Pancreas (tissue), 10 donors: Measurements from ENCODE around the gene DGCR8. TPM values are rescaled to one million over a fixed set of nuclear protein-coding genes. Genes with fewer than 3 reads are reported as not detected.
A peak's percentile ranks its signal among the peaks of the same experiment; 100 is the strongest.

Source experiments
- ATAC-seq, 4 donors: fragments of 200-7000 bp; cut with Tn5 transposase; one replicate each; pipeline versions ENCODE4 v1.8.0 to v1.9.1; 2020; ENCODE audit warnings: mild to moderate bottlenecking in 4 of 4, moderate library complexity in 4 of 4
- DNase-seq, 6 donors: peaks; one replicate each; pipeline ENCODE4 v3.0.0-alpha.2; 2020
- FAIRE-seq: peaks from 2 replicates; lab custom pipeline; 2012; peaks lifted over from hg19 to GRCh38; lab: Jason Lieb, UNC
- H3K27ac ChIP-seq, 4 donors: fragments of 200-600 bp; sonication (generic); 1 replicate in 3 of 4; 2 replicates in 1 of 4; pipeline versions ENCODE4 v1.5.0 to v1.8.0; 2020
- H3K27me3 ChIP-seq, 4 donors: fragments of 200-600 bp; one replicate each; pipeline ENCODE4 v1.8.0; 2021
- H3K36me3 ChIP-seq, 3 donors: fragments of 200-600 bp; sonication (generic) in 1 of 3; one replicate each; pipeline versions ENCODE4 v1.5.0 to v1.8.0; 2020 to 2021
- H3K4me1 ChIP-seq, 3 donors: fragments of 200-600 bp; one replicate each; pipeline ENCODE4 v1.8.0; 2021
- H3K4me3 ChIP-seq, 4 donors: fragments of 200-600 bp; sonication (generic) in 2 of 4; one replicate each; pipeline versions ENCODE4 v1.5.0 to v1.8.0; 2020 to 2021
- H3K9me3 ChIP-seq, 4 donors: fragments of 200-600 bp; one replicate each; pipeline ENCODE4 v1.8.0; 2021
- WGBS, 2 donors: extraction: QIAGEN DNeasy Blood & Tissue Kit; methylation state at CpG; one replicate each; pipeline ENCODE4 v1.1.7; 2013; 5-methylcytosine and 5-hydroxymethylcytosine counted together
- intact Hi-C, 3 donors: fragments of 100-400 bp; cut with DNase I; formaldehyde crosslinking; loops; one replicate each; pipeline versions ENCODE4 v1.11.1 to v1.14.2; 2022
- polyA plus RNA-seq, 2 donors: library from polyadenylated mRNA; stranded (reverse); fragments of 200-250 nt; gene quantifications; one replicate each; pipeline ENCODE4 v1.2.3, GENCODE V29; 2013
- total RNA-seq, 6 donors: library from RNA; stranded (reverse); fragmentation: NEBNext Ultra II Directional in 4 of 6; extraction: Animal tissue kit (Norgen Biotek cat#: 25700) in 4 of 6; gene quantifications; one replicate each; pipeline versions ENCODE4 v1.2.1 to v1.2.4, GENCODE V29; 2021 to 2023
- TF ChIP-seq, protein P1 (sequence below), 4 donors: fragments of 200-600 bp; sonication (generic) in 3 of 4; IDR thresholded peaks; one replicate each; pipeline versions ENCODE4 v1.5.0 to v1.8.0; 2021; ENCODE audit warnings: antibody characterized with exemption in 4 of 4
- donor health status: healthy with polysubstance abuse.
- donor health status: DM: no; HTN: no; CAD: no; lungs with moderate emphysema.
- donor health status: DM: no; HTN: no; CAD: no.
- donor health status: control.
- donor health status: control.
- donor health status: Bipolar disorder and iron deficiency.
- donor health status: DM: yes; HTN: yes; CAD: no.
- donor health status: DM: no; HTN: no; CAD: no.
- donor health status: DM: no; HTN: no; CAD: no.
- donor health status: DM: yes; HTN: yes; CAD: no.

DGCR8 gene
- total and polyA plus RNA-seq, 8 donors, result 14.9 to 31.9 (median 18.9) TPM

DNA sequence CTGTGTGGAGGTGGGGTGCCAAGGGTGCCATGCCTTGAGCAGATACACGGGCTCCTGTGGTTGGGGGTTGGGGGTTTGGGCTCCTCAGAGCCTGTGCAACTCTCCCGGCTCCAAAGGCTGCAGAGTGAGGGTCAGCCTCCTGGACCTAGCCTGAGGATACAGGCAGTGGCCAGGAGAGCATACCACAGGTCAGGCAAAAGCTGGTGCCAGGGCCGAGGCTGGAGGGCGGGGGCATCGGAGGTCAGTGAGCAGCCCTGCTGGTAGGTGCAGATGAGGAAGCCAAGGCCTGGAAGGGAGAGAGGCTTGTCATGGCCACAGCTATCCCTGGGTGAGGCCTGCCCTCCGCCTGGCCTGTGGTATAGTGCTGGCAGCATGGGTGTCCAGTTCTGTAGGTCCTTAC, 25.6 kb upstream of the DGCR8 start:
- no peak for FAIRE-seq
- no peaks in the 10 kb centered on the region for H3K27me3 ChIP-seq
- no peaks in the 10 kb centered on the region for H3K4me1 ChIP-seq
- H3K9me3 ChIP-seq, result no peaks in the 10 kb centered on the region
- peak in 1 of 6 donors; percentile 46 for DNase-seq
- H3K27ac ChIP-seq, result no peak overlapping the region
- no peak overlapping the region for H3K4me3 ChIP-seq
- WGBS, 2 donors, result 86 to 97% methylated on average over 6 of the region's 6 CpGs
- peaks cover 0 to 8% (median 0%) of the 10 kb centered on the region in 3 donors for H3K36me3 ChIP-seq
- TF ChIP-seq, protein P1, sequence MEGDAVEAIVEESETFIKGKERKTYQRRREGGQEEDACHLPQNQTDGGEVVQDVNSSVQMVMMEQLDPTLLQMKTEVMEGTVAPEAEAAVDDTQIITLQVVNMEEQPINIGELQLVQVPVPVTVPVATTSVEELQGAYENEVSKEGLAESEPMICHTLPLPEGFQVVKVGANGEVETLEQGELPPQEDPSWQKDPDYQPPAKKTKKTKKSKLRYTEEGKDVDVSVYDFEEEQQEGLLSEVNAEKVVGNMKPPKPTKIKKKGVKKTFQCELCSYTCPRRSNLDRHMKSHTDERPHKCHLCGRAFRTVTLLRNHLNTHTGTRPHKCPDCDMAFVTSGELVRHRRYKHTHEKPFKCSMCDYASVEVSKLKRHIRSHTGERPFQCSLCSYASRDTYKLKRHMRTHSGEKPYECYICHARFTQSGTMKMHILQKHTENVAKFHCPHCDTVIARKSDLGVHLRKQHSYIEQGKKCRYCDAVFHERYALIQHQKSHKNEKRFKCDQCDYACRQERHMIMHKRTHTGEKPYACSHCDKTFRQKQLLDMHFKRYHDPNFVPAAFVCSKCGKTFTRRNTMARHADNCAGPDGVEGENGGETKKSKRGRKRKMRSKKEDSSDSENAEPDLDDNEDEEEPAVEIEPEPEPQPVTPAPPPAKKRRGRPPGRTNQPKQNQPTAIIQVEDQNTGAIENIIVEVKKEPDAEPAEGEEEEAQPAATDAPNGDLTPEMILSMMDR (IDR thresholded peaks at IDR 0.05), result no peak
- intact Hi-C loops, result no loop called here
- ATAC-seq, result no peak

DNA sequence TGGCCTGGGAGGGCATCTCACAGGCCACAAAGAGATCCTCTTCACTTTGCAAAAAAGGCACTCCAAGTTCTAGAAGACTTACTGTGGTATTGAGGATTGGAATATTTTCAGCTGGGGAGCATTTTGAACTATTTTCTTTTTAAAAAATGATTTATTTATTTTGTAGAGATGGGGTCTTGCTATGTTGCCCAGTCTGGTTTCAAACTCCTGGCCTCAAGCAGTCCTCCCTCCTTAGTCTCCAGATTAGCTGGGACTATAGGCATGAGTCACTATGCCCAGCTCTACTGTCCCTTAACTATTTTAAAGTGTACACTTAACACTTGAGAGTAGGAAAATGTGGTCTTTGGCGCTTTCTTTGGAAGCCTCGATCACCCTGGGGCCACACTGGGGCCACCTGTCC, 24.9 kb upstream of the DGCR8 start:
- H3K4me1 ChIP-seq, result no peaks in the 10 kb centered on the region
- H3K4me3 ChIP-seq, result no peak overlapping the region
- no peaks in the 10 kb centered on the region for H3K9me3 ChIP-seq
- H3K27ac ChIP-seq, result no peak overlapping the region
- intact Hi-C loops, result no loop called here
- WGBS, 2 donors, result 93 to 95% methylated on average over 2 of the region's 2 CpGs
- FAIRE-seq (no peak), ATAC-seq (no peak), DNase-seq (no peak)
- peaks cover 0 to 8% (median 0%) of the 10 kb centered on the region in 3 donors for H3K36me3 ChIP-seq
- TF ChIP-seq, protein P1 (IDR thresholded peaks at IDR 0.05), result no peak
- no peaks in the 10 kb centered on the region for H3K27me3 ChIP-seq

DNA sequence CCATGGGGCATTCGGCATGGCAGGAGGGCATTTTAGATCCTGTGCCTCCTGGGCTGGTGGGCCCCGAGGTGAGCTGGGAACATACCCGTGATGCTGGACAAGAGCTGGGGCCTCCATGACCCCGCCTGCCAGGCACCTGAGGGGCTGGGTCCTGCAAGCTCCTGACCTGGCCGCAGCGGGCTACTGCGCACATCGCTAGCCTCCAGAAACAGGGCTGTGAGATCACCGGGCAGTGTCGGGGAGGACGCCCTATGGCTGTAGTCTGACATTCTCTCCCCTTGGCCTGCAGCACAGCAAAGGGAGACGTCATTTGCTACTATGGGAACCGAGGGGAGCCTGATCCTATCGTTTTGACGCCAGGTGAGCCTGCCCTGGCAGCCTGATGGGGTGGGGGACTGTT, 24.4 kb upstream of the DGCR8 start:
- peaks cover 0 to 8% (median 0%) of the 10 kb centered on the region in 3 donors for H3K36me3 ChIP-seq
- no peak overlapping the region for H3K4me3 ChIP-seq
- H3K4me1 ChIP-seq, result no peaks in the 10 kb centered on the region
- no peaks in the 10 kb centered on the region for H3K27me3 ChIP-seq
- no peak overlapping the region for H3K27ac ChIP-seq
- intact Hi-C loops, result no loop called here
- ATAC-seq (no peak), FAIRE-seq (no peak), DNase-seq (peak in 1 of 6 donors; percentile 42)
- H3K9me3 ChIP-seq, result no peaks in the 10 kb centered on the region
- WGBS, 2 donors, result 93 to 94% methylated on average over 15 of the region's 15 CpGs
- TF ChIP-seq, protein P1 (IDR thresholded peaks at IDR 0.05), result no peak

DNA sequence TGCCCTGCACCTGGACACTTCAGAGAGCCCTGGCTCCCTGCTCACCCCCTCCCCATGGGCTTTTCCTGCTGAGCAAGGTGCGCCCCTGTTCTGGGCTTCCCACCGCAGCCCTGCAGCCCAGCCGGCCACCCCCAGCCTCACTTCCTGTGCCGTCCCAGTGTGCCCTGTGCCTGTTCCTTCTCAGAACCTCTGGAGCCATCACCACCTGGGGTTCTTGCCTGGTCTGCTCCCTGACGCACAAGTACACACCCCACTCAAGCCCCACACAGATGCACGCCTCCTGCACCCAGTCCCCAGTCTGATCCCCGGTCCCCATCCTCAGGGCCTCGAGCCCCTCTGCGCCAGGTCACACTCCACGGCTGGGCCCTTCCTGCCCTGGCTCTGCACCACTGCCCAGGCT, 23.9 kb upstream of the DGCR8 start:
- Histone ChIP-seq H3K4me3 (no peak overlapping the region), H3K27me3 (no peaks in the 10 kb centered on the region), H3K4me1 (no peaks in the 10 kb centered on the region), H3K27ac (no peak overlapping the region), H3K9me3 (no peaks in the 10 kb centered on the region), H3K36me3 (peaks cover 0 to 8% (median 0%) of the 10 kb centered on the region in 3 donors)
- intact Hi-C loops, result no loop called here
- TF ChIP-seq, protein P1 (IDR thresholded peaks at IDR 0.05), result no peak
- FAIRE-seq (no peak), ATAC-seq (no peak), DNase-seq (peak in 1 of 6 donors; percentile 63)
- 89 to 96% methylated on average over 10 of the region's 10 CpGs for WGBS, 2 donors

DNA sequence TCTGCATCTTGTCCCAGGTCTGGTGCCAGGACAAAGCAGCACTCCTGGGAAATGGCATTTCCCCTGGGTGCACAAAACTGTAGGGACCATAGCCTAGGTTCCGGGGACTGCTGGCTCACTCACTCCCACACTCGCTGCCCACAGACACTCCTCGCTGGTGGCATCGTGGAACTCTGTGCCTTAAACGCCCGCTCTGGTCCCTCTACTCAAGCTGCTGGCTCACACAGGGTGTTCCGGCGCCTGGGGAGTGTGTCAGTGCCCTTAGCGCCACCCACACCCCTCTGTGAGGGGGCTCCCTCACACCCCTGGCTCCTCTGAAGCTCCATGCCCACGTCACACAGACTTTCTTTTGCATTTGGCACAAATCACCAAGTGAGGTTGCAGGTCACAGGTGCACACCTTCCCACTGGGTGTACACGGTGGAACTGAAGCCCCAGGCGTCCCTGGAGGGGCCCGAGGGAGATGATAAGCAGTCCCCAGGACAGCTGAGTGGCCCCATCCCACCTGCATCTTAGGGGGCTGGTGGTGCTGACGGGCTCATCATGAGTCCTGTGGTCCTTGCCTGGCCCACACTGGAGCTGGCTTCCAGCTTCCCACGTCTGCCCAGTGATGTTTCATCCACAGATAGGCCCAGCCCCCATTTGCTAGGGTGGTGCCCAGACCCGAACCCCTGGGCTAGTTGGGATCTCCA, 23.2 kb upstream of the DGCR8 start:
- ATAC-seq, result no peak
- TF ChIP-seq, protein P1 (IDR thresholded peaks at IDR 0.05), result no peak

More for the DNA sequence above, 23.2 kb upstream of the DGCR8 start:
- 76 to 78% methylated on average over 16 of the region's 16 CpGs for WGBS, 2 donors
- peaks cover 0 to 8% (median 0%) of the 10 kb centered on the region in 3 donors for H3K36me3 ChIP-seq
- no peak overlapping the region for H3K4me3 ChIP-seq
- no peaks in the 10 kb centered on the region for H3K27me3 ChIP-seq
- DNase-seq, result peak in 1 of 6 donors; percentile 41
- H3K9me3 ChIP-seq, result no peaks in the 10 kb centered on the region
- H3K27ac ChIP-seq, result no peak overlapping the region
- intact Hi-C loops, result no loop called here
- no peak for FAIRE-seq
- no peaks in the 10 kb centered on the region for H3K4me1 ChIP-seq
